Prostate gland (tissue), 2 donors: Measurements from ENCODE around the gene TMED5.

ENCODE experiments used
- POLR2A ChIP-seq: fragments of 450-650 bp; IDR thresholded peaks from one replicate; pipeline ENCODE4 v1.6.1; 2016; ENCODE audit warnings: antibody characterized with exemption, mild to moderate bottlenecking
- POLR2AphosphoS5 ChIP-seq: sonication (generic); formaldehyde crosslinking; IDR thresholded peaks from one replicate; pipeline ENCODE4 v1.6.1; 2017; ENCODE audit warnings: antibody characterized with exemption
- TF ChIP-seq, protein P1 (sequence below), 4 experiments: fragments of 200-600 bp in 2 of 4; fragments of 450-650 bp in 2 of 4; sonication (generic) in 2 of 4; IDR thresholded peaks; 1 replicate in 3 of 4; 2 replicates in 1 of 4; pipeline ENCODE4 v1.5.1; 2016 to 2019; ENCODE audit warnings: antibody characterized with exemption in 4 of 4, mild to moderate bottlenecking in 2 of 4, moderate library complexity in 2 of 4

DNA sequence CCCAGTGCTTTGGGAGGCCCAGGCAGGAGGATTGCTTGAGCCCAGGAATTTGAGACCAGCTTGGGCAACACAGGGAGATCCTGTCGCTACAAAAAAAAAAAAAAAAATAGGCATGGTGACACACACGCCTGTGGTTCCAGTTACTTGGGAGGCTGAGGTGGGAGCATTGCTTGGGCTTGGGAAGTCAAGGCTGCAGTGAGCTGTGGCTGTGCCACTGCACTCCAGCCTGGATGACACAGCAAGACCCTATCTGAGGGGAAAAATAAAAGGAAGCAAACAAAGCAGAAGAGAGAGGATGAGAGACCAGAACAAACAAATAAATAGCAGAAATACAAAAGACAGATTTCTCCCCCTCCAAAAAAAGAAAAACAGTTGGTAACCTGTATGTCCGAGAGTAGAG lies 67.1 kb downstream of the TMED5 start:
- TF ChIP-seq, protein P1, sequence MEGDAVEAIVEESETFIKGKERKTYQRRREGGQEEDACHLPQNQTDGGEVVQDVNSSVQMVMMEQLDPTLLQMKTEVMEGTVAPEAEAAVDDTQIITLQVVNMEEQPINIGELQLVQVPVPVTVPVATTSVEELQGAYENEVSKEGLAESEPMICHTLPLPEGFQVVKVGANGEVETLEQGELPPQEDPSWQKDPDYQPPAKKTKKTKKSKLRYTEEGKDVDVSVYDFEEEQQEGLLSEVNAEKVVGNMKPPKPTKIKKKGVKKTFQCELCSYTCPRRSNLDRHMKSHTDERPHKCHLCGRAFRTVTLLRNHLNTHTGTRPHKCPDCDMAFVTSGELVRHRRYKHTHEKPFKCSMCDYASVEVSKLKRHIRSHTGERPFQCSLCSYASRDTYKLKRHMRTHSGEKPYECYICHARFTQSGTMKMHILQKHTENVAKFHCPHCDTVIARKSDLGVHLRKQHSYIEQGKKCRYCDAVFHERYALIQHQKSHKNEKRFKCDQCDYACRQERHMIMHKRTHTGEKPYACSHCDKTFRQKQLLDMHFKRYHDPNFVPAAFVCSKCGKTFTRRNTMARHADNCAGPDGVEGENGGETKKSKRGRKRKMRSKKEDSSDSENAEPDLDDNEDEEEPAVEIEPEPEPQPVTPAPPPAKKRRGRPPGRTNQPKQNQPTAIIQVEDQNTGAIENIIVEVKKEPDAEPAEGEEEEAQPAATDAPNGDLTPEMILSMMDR (IDR thresholded peaks at IDR 0.05) = no peak
- TF ChIP-seq POLR2A = no peak
- no peak for TF ChIP-seq POLR2AphosphoS5
